ENCODE results near the gene ELMO3. TPM values are rescaled to one million over a fixed set of nuclear protein-coding genes. Genes with fewer than 3 reads are reported as not detected.

The ELMO3 gene
- total and polyA plus RNA-seq, 2 of the 13 experiments (the other 11 are each of a cell fraction or from before 2014, with no cell fraction given) = 2.6 to 4.0 TPM

GRCh38 chr16:67177743-67178699, 20.9 kb upstream of the ELMO3 start (continued):
- TF ChIP-seq IRF1 (CRISPR knock-in tag; IDR thresholded peaks at IDR 0.05; ENCODE audit: low read depth) (no peak), POGK (CRISPR knock-in tag; conservative IDR thresholded peaks at IDR 0.05) (peak; percentile 55), ZNF784 (CRISPR knock-in tag; IDR thresholded peaks at IDR 0.05; ENCODE audit: borderline replicate concordance) (peak; percentile 71; the same call in 1 of the 2 replicates), FLYWCH1 (CRISPR knock-in tag; IDR thresholded peaks at IDR 0.05) (0 out of 2 replicates have a peak, but pooled peaks have one; percentile 8), RARA (CRISPR knock-in tag; IDR thresholded peaks at IDR 0.05) (no peak), NFKBIZ (CRISPR knock-in tag; IDR thresholded peaks at IDR 0.05) (no peak), ZNF367 (CRISPR knock-in tag; IDR thresholded peaks at IDR 0.05; ENCODE audit: borderline replicate concordance) (no peak), ZNF329 (CRISPR knock-in tag; IDR thresholded peaks at IDR 0.05; ENCODE audit: low read depth) (no peak), ZNF567 (CRISPR knock-in tag; IDR thresholded peaks at IDR 0.05; ENCODE audit: borderline replicate concordance) (peak; percentile 42; the same call in 1 of the 2 replicates), ZNF20 (CRISPR knock-in tag; IDR thresholded peaks at IDR 0.05) (no peak), TCF12 (IDR thresholded peaks at IDR 0.05) (no peak), TCF12 (CRISPR knock-in tag; IDR thresholded peaks at IDR 0.05) (no peak; the same call in 1 of the 2 replicates), ZNF430 (CRISPR knock-in tag; IDR thresholded peaks at IDR 0.05) (no peak; the same call in 1 of the 2 replicates), ZSCAN30 (CRISPR knock-in tag; IDR thresholded peaks at IDR 0.05) (no peak), MXD3 (CRISPR knock-in tag; IDR thresholded peaks at IDR 0.05) (no peak; the same call in 1 of the 2 replicates), SNRNP70 (IDR thresholded peaks at IDR 0.05; ENCODE audit: low read depth, low read length) (no peak), DMTF1 (CRISPR knock-in tag; IDR thresholded peaks at IDR 0.05) (peak; percentile 61; the same call in 1 of the 2 replicates), KLF13 (CRISPR knock-in tag; IDR thresholded peaks at IDR 0.05) (peak; percentile 60; the same call in 1 of the 2 replicates), IRF2 (CRISPR knock-in tag; IDR thresholded peaks at IDR 0.05) (no peak), ZNF629 (CRISPR knock-in tag; conservative IDR thresholded peaks at IDR 0.05) (no peak), SMAD1 (CRISPR knock-in tag; IDR thresholded peaks at IDR 0.05; ENCODE audit: borderline replicate concordance, low read depth) (no peak), ZNF713 (CRISPR knock-in tag; IDR thresholded peaks at IDR 0.05) (no peak)

All from HepG2 (cell line).